GM19351 (cell line): ENCODE results near the gene WDHD1.
A peak's percentile ranks its signal among the peaks of the same experiment; 100 is the strongest.
"Not testable (repeated sequence)": the region's sequence is repeated elsewhere in the genome, so short reads cannot be mapped to it uniquely, and the experiment has no call there.

Experiments
- ATAC-seq: cut with Tn5 transposase; IDR thresholded peaks from one replicate; pipeline ENCODE4 v1.9.1; 2021; ENCODE audit warnings: mild to moderate bottlenecking, moderate library complexity; ENCODE audit not compliant: unreplicated experiment

Gene WDHD1

GRCh38 chr14:55026793-55027561, at the start of gene WDHD1, which contains the start of gene SOCS4:
TSS of gene WDHD1 (minus strand) at chr14:55027099. CDS start at chr14:55026787, 312 bp downstream.
TSS of gene SOCS4 (plus strand) at chr14:55027236. CDS start at chr14:55043042, 15,806 bp downstream.
- peak; percentile 90 for ATAC-seq

- ATAC-seq: peak; percentile 25
Measured at GRCh38 chr14:55075628-55076175, 48.8 kb upstream of the WDHD1 start.

GRCh38 chr14:55074662-55075061, 47.8 kb upstream of the WDHD1 start:
- ATAC-seq: peak; percentile 53

- ATAC-seq: no peak
Measured at GRCh38 chr14:55073856-55074255, 47.0 kb upstream of the WDHD1 start.

- peak; percentile 34 for ATAC-seq
Measured at GRCh38 chr14:55071870-55072640, 45.2 kb upstream of the WDHD1 start.

- ATAC-seq: no peak
Measured at GRCh38 chr14:55070981-55071411, 44.1 kb upstream of the WDHD1 start.

GRCh38 chr14:55066223-55066622, 39.3 kb upstream of the WDHD1 start:
- ATAC-seq: no peak

GRCh38 chr14:55065411-55065810, 38.5 kb upstream of the WDHD1 start:
- no peak for ATAC-seq

GRCh38 chr14:55064896-55065295, 38.0 kb upstream of the WDHD1 start:
- ATAC-seq: not testable (repeated sequence)

- no peak for ATAC-seq
Measured at GRCh38 chr14:55062517-55063351, 35.8 kb upstream of the WDHD1 start.

- no peak for ATAC-seq
Measured at GRCh38 chr14:55059333-55059732, 32.4 kb upstream of the WDHD1 start.

- ATAC-seq: no peak
Measured at GRCh38 chr14:55057919-55058318, 31.0 kb upstream of the WDHD1 start.

- ATAC-seq: no peak
Measured at GRCh38 chr14:55054098-55054497, 27.2 kb upstream of the WDHD1 start.

- no peak for ATAC-seq
Measured at GRCh38 chr14:55053500-55053899, 26.6 kb upstream of the WDHD1 start.

GRCh38 chr14:55053018-55053417, 26.1 kb upstream of the WDHD1 start:
- ATAC-seq: no peak

- no peak for ATAC-seq
Measured at GRCh38 chr14:55052269-55052930, 25.5 kb upstream of the WDHD1 start.

GRCh38 chr14:55051423-55052268, 24.7 kb upstream of the WDHD1 start, which contains the start of gene MAPK1IP1L:
TSS of gene MAPK1IP1L (plus strand) at chr14:55051647. CDS start at chr14:55061684, 10,037 bp downstream.
- peak; percentile 87 for ATAC-seq

- ATAC-seq: peak; percentile 28
Measured at GRCh38 chr14:55051165-55051422, 24.2 kb upstream of the WDHD1 start.

- no peak for ATAC-seq
Measured at GRCh38 chr14:55048900-55049436, 22.1 kb upstream of the WDHD1 start.
